ENCODE results near the gene REXO1.

- TF ChIP-seq, protein P1, sequence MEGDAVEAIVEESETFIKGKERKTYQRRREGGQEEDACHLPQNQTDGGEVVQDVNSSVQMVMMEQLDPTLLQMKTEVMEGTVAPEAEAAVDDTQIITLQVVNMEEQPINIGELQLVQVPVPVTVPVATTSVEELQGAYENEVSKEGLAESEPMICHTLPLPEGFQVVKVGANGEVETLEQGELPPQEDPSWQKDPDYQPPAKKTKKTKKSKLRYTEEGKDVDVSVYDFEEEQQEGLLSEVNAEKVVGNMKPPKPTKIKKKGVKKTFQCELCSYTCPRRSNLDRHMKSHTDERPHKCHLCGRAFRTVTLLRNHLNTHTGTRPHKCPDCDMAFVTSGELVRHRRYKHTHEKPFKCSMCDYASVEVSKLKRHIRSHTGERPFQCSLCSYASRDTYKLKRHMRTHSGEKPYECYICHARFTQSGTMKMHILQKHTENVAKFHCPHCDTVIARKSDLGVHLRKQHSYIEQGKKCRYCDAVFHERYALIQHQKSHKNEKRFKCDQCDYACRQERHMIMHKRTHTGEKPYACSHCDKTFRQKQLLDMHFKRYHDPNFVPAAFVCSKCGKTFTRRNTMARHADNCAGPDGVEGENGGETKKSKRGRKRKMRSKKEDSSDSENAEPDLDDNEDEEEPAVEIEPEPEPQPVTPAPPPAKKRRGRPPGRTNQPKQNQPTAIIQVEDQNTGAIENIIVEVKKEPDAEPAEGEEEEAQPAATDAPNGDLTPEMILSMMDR (IDR thresholded peaks at IDR 0.05) = no peak
- TF ChIP-seq POLR2A (IDR thresholded peaks at IDR 0.05; ENCODE audit: low read depth) (no peak), POLR2AphosphoS5 (IDR thresholded peaks at IDR 0.05) (no peak), EP300 (IDR thresholded peaks at IDR 0.05) (no peak)
These were observed 6.9 kb downstream of the REXO1 start for GRCh38 chr19:1841209-1841924.
